ENCODE results near the gene GOLGA6L2.

GOLGA6L2 gene

GRCh38 chr15:23447107-23447500 lies at the start of gene GOLGA6L2:
GOLGA6L2 (minus strand) TSS chr15:23447243; CDS start chr15:23447181, 62 bp downstream.
- no peak within 1 kb of the TSS for H3K4me3 ChIP-seq (ENCODE audit: low read depth, low read length)
- TF ChIP-seq CTCF (IDR thresholded peaks at IDR 0.05; ENCODE audit: low read depth, low read length) (no peak), MYC (IDR thresholded peaks at IDR 0.05; ENCODE audit: low read depth, low read length) (no peak), MAX (IDR thresholded peaks at IDR 0.05; ENCODE audit: low read depth, low read length) (no peak), POLR2A (IDR thresholded peaks at IDR 0.05; ENCODE audit: extremely low read depth, insufficient read length) (no peak)
- peak; percentile 41 for DNase-seq (ENCODE audit: low read depth)

GRCh38 chr15:23484870-23485269 lies 37.8 kb upstream of the GOLGA6L2 start:
- no peak overlapping the region for H3K4me3 ChIP-seq (ENCODE audit: low read depth, low read length)
- TF ChIP-seq MYC (IDR thresholded peaks at IDR 0.05; ENCODE audit: low read depth, low read length) (no peak), CTCF (IDR thresholded peaks at IDR 0.05; ENCODE audit: low read depth, low read length) (no peak), POLR2A (IDR thresholded peaks at IDR 0.05; ENCODE audit: extremely low read depth, insufficient read length) (no peak), MAX (IDR thresholded peaks at IDR 0.05; ENCODE audit: low read depth, low read length) (no peak)
- no peak for DNase-seq (ENCODE audit: low read depth)

GRCh38 chr15:23483821-23484299 lies 36.8 kb upstream of the GOLGA6L2 start:
- no peak overlapping the region for H3K4me3 ChIP-seq (ENCODE audit: low read depth, low read length)
- TF ChIP-seq MYC (IDR thresholded peaks at IDR 0.05; ENCODE audit: low read depth, low read length) (no peak), MAX (IDR thresholded peaks at IDR 0.05; ENCODE audit: low read depth, low read length) (no peak), CTCF (IDR thresholded peaks at IDR 0.05; ENCODE audit: low read depth, low read length) (no peak), POLR2A (IDR thresholded peaks at IDR 0.05; ENCODE audit: extremely low read depth, insufficient read length) (no peak)
- no peak for DNase-seq (ENCODE audit: low read depth)

- no peak for TF ChIP-seq MAX (IDR thresholded peaks at IDR 0.05; ENCODE audit: low read depth, low read length)
- no peak for TF ChIP-seq CTCF (IDR thresholded peaks at IDR 0.05; ENCODE audit: low read depth, low read length)
- TF ChIP-seq POLR2A (IDR thresholded peaks at IDR 0.05; ENCODE audit: extremely low read depth, insufficient read length), result no peak
- no peak for TF ChIP-seq MYC (IDR thresholded peaks at IDR 0.05; ENCODE audit: low read depth, low read length)
- no peak for DNase-seq (ENCODE audit: low read depth)
- no peak overlapping the region for H3K4me3 ChIP-seq (ENCODE audit: low read depth, low read length)
These were observed 35.9 kb upstream of the GOLGA6L2 start for GRCh38 chr15:23482764-23483489.

- no peak overlapping the region for H3K4me3 ChIP-seq (ENCODE audit: low read depth, low read length)
- DNase-seq (ENCODE audit: low read depth), result no peak
- TF ChIP-seq POLR2A (IDR thresholded peaks at IDR 0.05; ENCODE audit: extremely low read depth, insufficient read length) (no peak), MYC (IDR thresholded peaks at IDR 0.05; ENCODE audit: low read depth, low read length) (no peak), CTCF (IDR thresholded peaks at IDR 0.05; ENCODE audit: low read depth, low read length) (no peak), MAX (IDR thresholded peaks at IDR 0.05; ENCODE audit: low read depth, low read length) (no peak)
These were observed 35.2 kb upstream of the GOLGA6L2 start for GRCh38 chr15:23482228-23482627.

Measured in NB4 (cell line).